HUES48 (cell line): ENCODE results near the gene PRAMEF4.
"Not testable (repeated sequence)": the region's sequence is repeated elsewhere in the genome, so short reads cannot be mapped to it uniquely, and the experiment has no call there.

Experiments used
- H3K27ac ChIP-seq: one replicate; pipeline ENCODE4 v1.7.0; 2013; ENCODE audit warnings: low read depth, low read length, inconsistent platforms
- H3K27me3 ChIP-seq: 2 replicates; pipeline ENCODE4 v1.6.1; 2013; ENCODE audit warnings: mild to moderate bottlenecking, low read length; ENCODE audit not compliant: control insufficient read depth, insufficient read depth
- H3K36me3 ChIP-seq: 2 replicates; pipeline ENCODE4 v1.6.1; 2013; ENCODE audit warnings: low read length; ENCODE audit not compliant: control insufficient read depth, insufficient read depth
- H3K4me1 ChIP-seq: 2 replicates; pipeline ENCODE4 v1.6.1; 2013; ENCODE audit warnings: mild to moderate bottlenecking, low read length; ENCODE audit not compliant: control insufficient read depth, insufficient read depth
- H3K4me3 ChIP-seq: 2 replicates; pipeline ENCODE4 v1.5.1; 2013; ENCODE audit warnings: mild to moderate bottlenecking, low read depth, low read length
- H3K9ac ChIP-seq: 2 replicates; pipeline ENCODE4 v1.6.1; 2013; ENCODE audit warnings: mild to moderate bottlenecking, low read depth, low read length, moderate library complexity
- H3K9me3 ChIP-seq: 2 replicates; pipeline ENCODE4 v1.6.1; 2013; ENCODE audit warnings: low read length; ENCODE audit not compliant: control insufficient read depth, insufficient read depth

The PRAMEF4 gene

DNA sequence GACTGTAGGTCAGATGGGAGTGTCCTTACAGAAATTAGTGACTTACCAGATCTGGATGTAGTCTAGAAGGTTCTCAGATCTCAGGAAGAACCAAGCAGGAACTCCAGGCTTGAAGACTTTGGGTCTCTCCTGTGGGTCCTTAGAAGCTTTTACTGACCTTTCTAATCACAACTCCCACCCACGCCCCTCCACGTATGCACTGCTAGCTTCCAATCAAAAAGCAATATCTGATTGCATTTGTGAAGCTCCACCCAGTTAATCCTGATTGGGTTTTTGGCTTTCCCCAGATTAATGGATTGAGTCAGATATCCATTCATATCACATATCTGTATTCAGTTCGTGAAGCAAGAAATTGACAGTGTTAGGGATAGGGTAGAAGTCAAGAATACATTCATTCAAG is at the start of gene PRAMEF4:
Gene PRAMEF4, minus strand, starts transcription at position 101 of the 400 bp plus-strand sequence. CDS start 2,807 bp downstream, outside the sequence.
- H3K36me3 ChIP-seq, H3K4me1 ChIP-seq, H3K9me3 ChIP-seq, H3K27ac ChIP-seq, H3K4me3 ChIP-seq, H3K9ac ChIP-seq, H3K27me3 ChIP-seq: not testable (repeated sequence)

DNA sequence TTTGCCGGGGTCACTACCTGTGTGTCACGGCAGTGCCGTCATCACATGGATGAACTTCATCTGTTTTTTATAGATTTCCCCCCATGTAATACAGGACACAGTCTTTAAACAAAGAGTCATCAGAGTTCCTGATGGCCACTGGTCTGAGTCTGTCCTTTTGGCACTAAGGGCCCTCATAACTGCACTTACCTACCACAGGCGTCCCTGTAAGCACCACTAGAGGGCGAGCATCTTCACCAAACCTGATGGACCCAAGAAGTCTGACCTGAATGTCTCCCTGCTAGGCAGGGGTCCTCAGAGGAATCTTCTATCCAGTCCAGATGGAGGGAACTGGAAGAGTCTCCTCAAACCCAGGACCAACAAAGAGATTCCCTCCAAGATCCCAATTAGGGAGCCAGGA is 38.4 kb upstream of the PRAMEF4 start:
- not testable (repeated sequence) for H3K27ac ChIP-seq, H3K9ac ChIP-seq, H3K4me3 ChIP-seq, H3K9me3 ChIP-seq, H3K27me3 ChIP-seq, H3K4me1 ChIP-seq, H3K36me3 ChIP-seq

DNA sequence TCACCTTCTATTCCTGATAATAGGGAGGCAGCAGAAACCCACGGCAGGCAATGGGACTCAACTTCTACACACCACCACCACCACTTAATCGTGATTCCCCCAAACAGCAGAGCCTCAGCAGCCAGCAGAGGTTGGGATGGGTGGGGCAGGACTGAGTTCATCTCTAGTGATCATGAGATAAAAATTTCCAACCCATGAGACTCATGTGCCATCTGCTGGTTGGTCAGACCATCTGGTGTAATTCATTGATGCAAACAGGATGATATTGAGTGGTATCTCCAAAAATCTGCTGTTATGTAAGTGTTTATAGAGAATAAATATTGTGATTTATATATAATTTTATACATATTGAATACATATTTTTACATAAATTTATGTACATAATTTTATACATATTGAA is 35.7 kb upstream of the PRAMEF4 start:
- H3K27me3 ChIP-seq, H3K4me3 ChIP-seq: not testable (repeated sequence)

DNA sequence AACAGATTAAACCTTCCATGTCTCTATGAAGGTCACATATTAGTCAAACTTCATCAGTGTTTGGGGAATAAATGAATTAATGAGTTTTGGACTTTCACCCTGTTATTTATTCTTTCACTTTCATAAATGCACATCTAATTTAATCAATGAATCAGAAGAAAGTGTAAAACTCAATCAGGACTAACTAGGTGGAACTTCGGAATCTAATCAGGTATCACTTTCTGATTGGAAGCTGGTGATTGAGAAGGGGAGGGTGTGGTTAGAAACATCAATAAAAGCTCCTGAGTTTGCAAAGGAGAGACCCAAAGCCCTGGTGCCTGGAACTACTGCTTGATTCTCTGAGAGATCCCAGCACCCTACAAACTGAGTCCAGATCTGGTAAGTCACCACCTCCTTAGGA is 30.3 kb upstream of the PRAMEF4 start, which contains the start of gene PRAMEF7:
Gene PRAMEF7, plus strand, starts transcription at position 301 of the 400 bp plus-strand sequence. CDS start 1,083 bp downstream, outside the sequence.
- not testable (repeated sequence) for H3K27me3 ChIP-seq, H3K27ac ChIP-seq, H3K4me3 ChIP-seq

More for the DNA sequence above, 35.7 kb upstream of the PRAMEF4 start:
- H3K9me3 ChIP-seq, H3K36me3 ChIP-seq, H3K27ac ChIP-seq, H3K4me1 ChIP-seq, H3K9ac ChIP-seq: not testable (repeated sequence)

DNA sequence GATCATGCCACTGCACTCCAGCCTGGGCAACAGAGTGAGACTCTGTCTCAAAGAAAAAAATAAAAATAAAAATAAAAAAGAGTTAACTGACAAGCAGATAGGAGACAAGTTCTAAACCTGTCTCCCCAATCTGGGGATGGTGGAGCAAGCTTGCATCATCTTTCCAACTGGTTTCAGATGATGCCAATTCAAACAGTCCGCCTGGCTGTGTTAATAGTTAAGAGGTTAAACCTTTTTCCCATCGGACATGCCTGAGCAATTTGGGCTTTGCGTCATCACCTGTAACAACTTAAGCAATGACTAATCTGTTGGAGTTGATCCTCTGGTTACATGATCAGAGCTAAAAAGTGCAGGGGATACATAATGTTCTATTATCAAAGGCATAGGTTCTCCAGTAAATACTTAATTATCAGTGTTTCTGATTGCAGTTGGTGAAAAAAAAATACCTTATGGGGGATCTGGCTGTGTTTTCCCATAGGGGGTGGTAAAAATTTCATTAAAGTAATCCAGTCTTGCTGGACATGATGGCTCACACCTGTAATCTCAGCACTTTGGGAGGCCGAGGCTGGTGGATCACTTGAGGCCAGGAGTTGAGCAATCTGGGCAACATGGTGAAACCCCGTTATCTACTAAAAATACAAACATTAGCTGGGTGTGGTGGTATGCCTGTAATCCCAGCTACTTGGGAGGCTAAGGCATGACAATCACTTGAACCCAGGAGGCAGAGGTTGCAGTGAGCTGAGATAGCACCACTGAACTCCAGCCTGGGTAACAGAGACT is 18.0 kb upstream of the PRAMEF4 start:
- not testable (repeated sequence) for H3K4me3 ChIP-seq, H3K9me3 ChIP-seq, H3K27me3 ChIP-seq, H3K4me1 ChIP-seq, H3K9ac ChIP-seq, H3K36me3 ChIP-seq, H3K27ac ChIP-seq

More for the DNA sequence above, 30.3 kb upstream of the PRAMEF4 start, which contains the start of gene PRAMEF7:
- not testable (repeated sequence) for H3K9me3 ChIP-seq, H3K4me1 ChIP-seq, H3K36me3 ChIP-seq, H3K9ac ChIP-seq

DNA sequence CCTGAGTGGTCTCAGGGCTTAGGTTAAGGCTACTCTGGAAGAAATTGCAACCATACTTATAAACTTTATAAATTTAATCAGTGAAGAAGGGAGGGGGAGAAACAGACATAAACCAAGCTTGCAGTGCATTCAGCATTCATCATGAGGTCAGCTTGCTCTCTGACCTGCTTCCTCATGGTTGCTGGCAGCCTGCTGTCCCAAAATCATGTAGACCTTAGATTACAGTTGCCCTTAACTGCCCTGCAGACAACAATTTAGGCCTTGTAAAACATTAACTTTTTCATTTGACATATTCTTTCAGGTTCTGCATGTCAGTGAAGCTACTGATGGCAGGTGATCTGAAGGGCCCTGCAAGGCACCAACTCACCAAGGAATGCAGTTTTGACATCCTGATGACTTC is 13.2 kb upstream of the PRAMEF4 start:
- H3K36me3 ChIP-seq, H3K27me3 ChIP-seq, H3K4me3 ChIP-seq, H3K4me1 ChIP-seq, H3K27ac ChIP-seq, H3K9ac ChIP-seq, H3K9me3 ChIP-seq: not testable (repeated sequence)

DNA sequence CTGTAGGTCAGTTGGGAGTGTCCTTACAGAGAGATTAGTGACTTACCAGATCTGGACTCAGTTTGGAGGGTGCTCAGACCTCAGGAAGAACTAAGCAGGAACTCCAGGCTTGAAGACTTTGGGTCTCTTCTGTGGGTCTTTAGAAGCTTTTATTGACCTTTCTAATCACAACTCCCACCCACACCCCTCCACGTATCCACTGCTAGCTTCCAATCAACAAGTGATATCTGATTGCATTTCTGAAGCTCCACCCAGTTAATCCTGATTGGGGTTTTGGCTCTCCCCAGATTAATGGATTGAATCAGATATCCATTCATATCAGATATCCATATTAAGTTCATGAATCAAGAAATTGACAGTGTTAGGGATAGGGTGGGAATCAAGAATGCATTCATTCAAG is 12.2 kb upstream of the PRAMEF4 start, which contains the start of gene PRAMEF10:
Gene PRAMEF10, minus strand, starts transcription at position 101 of the 400 bp plus-strand sequence. CDS start 2,423 bp downstream, outside the sequence.
- H3K9me3 ChIP-seq, H3K4me1 ChIP-seq, H3K36me3 ChIP-seq, H3K27ac ChIP-seq, H3K27me3 ChIP-seq, H3K4me3 ChIP-seq, H3K9ac ChIP-seq: not testable (repeated sequence)

DNA sequence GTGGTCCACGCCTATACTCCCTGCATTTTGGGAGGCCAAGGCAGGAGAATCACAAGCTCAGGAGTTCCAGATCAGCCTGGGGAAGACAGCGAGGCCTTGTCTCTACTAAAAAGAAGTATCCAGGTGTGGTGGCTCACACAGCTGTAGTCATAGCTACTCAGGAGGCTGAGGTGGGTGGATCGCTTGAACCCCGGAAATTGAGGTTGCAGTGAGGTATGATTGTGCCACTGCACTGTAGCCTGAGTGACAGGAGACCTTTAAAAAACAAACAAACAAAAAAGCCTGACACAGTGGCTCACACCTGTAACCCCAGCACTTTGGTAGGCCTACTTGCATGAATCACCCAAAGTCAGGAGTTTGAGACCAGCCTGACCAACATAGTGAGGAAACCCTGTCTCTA is 7.5 kb downstream of the PRAMEF4 start:
- H3K36me3 ChIP-seq, H3K9ac ChIP-seq, H3K9me3 ChIP-seq, H3K27ac ChIP-seq, H3K27me3 ChIP-seq, H3K4me3 ChIP-seq, H3K4me1 ChIP-seq: not testable (repeated sequence)

DNA sequence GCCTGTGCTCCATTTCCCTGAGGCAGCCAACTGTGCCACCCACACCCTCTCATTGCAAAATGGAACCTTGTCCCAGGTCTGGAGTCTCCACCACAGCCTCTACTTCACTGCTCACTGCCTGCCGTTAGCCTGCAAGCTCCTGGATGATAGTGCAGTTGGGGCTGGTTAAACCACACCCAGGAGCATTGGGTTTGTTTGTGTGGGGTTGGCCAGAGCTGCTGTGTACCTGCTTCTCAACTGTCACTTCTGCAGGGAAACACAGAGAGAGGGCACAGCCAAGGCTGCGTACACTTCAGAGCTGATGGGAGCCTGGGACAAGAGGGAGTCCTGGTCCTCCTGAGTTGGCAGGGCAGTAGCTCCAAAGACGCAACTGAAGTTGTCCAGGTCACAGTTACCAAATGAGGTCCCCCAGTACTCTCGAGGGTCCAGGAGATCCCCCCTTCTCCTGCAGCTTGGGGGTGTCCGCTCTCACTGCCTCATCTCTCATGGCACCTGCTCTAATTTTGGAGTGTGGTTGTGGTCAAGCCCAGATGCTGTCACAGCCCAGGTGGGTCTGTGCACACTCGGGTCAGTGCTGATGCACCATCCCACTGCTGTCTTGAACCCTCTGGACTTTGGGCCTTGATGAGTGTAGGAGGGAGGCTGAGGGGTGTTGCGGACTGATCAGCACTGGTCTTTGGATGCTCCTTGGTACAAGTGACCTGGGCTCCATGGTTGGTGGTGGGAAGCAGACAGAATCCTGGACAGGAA is 22.7 kb downstream of the PRAMEF4 start:
- peaks cover 16% of the 10 kb centered on the region for H3K9me3 ChIP-seq
- not testable (repeated sequence) for H3K27ac ChIP-seq, H3K27me3 ChIP-seq, H3K4me1 ChIP-seq, H3K4me3 ChIP-seq, H3K36me3 ChIP-seq, H3K9ac ChIP-seq

DNA sequence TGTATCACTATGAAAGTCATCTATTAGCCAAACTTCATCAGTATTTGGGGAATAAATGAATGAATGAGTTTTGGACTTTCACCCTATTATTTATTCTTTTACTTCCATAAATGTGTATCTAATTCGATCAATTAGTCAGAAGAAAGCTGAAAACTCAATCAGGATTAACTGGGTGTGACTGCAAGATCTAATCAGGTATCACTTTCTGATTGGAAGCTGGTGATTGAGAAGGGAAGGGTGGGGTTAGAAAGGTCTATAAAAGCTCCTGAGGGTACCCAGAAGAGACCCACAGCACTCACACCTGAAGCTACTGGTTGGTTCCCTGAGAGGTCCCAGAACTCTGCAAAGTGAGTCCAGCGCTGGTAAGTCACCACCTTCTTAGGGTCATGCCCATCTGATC is 29.2 kb downstream of the PRAMEF4 start, which contains the start of gene PRAMEF2:
Gene PRAMEF2, plus strand, starts transcription at position 301 of the 400 bp plus-strand sequence. CDS start 1,924 bp downstream, outside the sequence.
- not testable (repeated sequence) for H3K27ac ChIP-seq, H3K36me3 ChIP-seq, H3K4me3 ChIP-seq, H3K27me3 ChIP-seq, H3K4me1 ChIP-seq, H3K9ac ChIP-seq
- H3K9me3 ChIP-seq, result peaks cover 41% of the 10 kb centered on the region

DNA sequence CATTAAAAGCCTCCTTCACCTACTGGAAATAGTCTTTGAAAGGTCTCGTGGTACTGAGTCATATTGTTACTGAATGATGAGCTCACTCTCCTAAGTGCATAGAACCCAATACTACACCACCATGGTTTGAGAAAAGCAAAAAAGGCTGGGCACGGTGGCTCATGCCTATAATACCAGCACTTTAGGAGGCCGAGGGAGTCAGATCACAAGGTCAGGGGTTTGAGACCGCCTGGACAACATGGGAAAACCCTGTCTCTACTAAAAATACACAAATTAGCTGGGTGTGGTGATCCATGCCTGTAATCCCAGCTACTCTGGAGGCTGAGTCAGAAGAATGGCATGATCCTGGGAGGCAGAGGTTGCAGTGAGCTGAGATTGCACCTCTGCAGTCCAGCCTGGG is 34.2 kb downstream of the PRAMEF4 start:
- Histone ChIP-seq H3K9me3 (peaks cover 57% of the 10 kb centered on the region), H3K27ac (no peak overlapping the region), H3K9ac (no peak overlapping the region)

More for the DNA sequence above, 34.2 kb downstream of the PRAMEF4 start:
- Histone ChIP-seq H3K4me3 (no peak overlapping the region), H3K4me1 (no peaks in the 10 kb centered on the region), H3K27me3 (no peaks in the 10 kb centered on the region), H3K36me3 (no peaks in the 10 kb centered on the region)
